Mesendoderm (in vitro differentiated cells): ENCODE data around the gene CGB1.

Experiments
- DNase-seq: peaks from one replicate; pipeline ENCODE4 v3.0.0; 2013
- H2AK5ac ChIP-seq: 2 replicates; pipeline ENCODE4 v1.6.1; 2013; ENCODE audit warnings: low read length, inconsistent platforms
- H2BK120ac ChIP-seq: 2 replicates; pipeline ENCODE4 v1.6.1; 2013; ENCODE audit warnings: low read depth, mild to moderate bottlenecking, low read length, moderate library complexity, mixed read lengths
- H2BK15ac ChIP-seq: replicated peaks from 2 replicates; pipeline ENCODE4 v1.6.1; 2013; ENCODE audit warnings: low read depth, mild to moderate bottlenecking, moderate library complexity
- H2BK5ac ChIP-seq: 2 replicates; pipeline ENCODE4 v1.6.1; 2013; ENCODE audit warnings: low read length, inconsistent platforms
- H3K18ac ChIP-seq: 2 replicates; pipeline ENCODE4 v1.6.1; 2013; ENCODE audit warnings: mild to moderate bottlenecking, low read length, mixed read lengths
- H3K23ac ChIP-seq: one replicate; pipeline ENCODE4 v1.6.1; 2013; ENCODE audit warnings: low read length
- H3K27ac ChIP-seq: 2 replicates; pipeline ENCODE4 v1.5.1; 2013; ENCODE audit warnings: low read depth, mild to moderate bottlenecking, inconsistent platforms, low read length, moderate library complexity
- H3K27me3 ChIP-seq: 2 replicates; pipeline ENCODE4 v1.6.1; 2013; ENCODE audit warnings: low read length, control low read depth, mild to moderate bottlenecking, inconsistent platforms; ENCODE audit not compliant: insufficient read depth, poor library complexity
- H3K36me3 ChIP-seq: 2 replicates; pipeline ENCODE4 v1.6.1; 2013; ENCODE audit warnings: low read length, inconsistent platforms; ENCODE audit not compliant: control insufficient read depth, insufficient read depth
- H3K4ac ChIP-seq: one replicate; pipeline ENCODE4 v1.6.1; 2013; ENCODE audit warnings: low read depth, mild to moderate bottlenecking, low read length, moderate library complexity
- H3K4me1 ChIP-seq: 2 replicates; pipeline ENCODE4 v1.6.1; 2013; ENCODE audit warnings: low read depth, low read length, inconsistent platforms; ENCODE audit not compliant: control insufficient read depth
- H3K4me2 ChIP-seq: 2 replicates; pipeline ENCODE4 v1.6.1; 2013; ENCODE audit warnings: low read length
- H3K4me3 ChIP-seq: 2 replicates; pipeline ENCODE4 v1.5.1; 2013; ENCODE audit warnings: mild to moderate bottlenecking, low read length
- H3K56ac ChIP-seq: one replicate; pipeline ENCODE4 v1.6.1; 2013; ENCODE audit warnings: low read length
- H3K79me1 ChIP-seq: 2 replicates; pipeline ENCODE4 v1.6.1; 2013; ENCODE audit warnings: low read length, inconsistent platforms
- H3K79me2 ChIP-seq: 2 replicates; pipeline ENCODE4 v1.6.1; 2013; ENCODE audit warnings: mild to moderate bottlenecking, low read length; ENCODE audit not compliant: control insufficient read depth, insufficient read depth
- H3K9ac ChIP-seq: 2 replicates; pipeline ENCODE4 v1.6.1; 2013; ENCODE audit warnings: low read length, inconsistent platforms
- H4K5ac ChIP-seq: one replicate; pipeline ENCODE4 v1.6.1; 2013; ENCODE audit warnings: low read length
- H4K8ac ChIP-seq: one replicate; pipeline ENCODE4 v1.6.1; 2013; ENCODE audit warnings: low read depth, mild to moderate bottlenecking, control low read depth, low read length, moderate library complexity
- WGBS: extraction: QIAGEN DNeasy Blood & Tissue Kit; methylation state at CpG from one replicate; pipeline ENCODE4 v1.1.7; 2013; ENCODE audit warnings: low lambda C conversion rate, missing lambda C conversion rate; ENCODE audit not compliant: insufficient coverage; ENCODE audit errors: extremely low coverage; 5-methylcytosine and 5-hydroxymethylcytosine counted together

Gene CGB1

GRCh38 chr19:49064029-49064629 is 27.4 kb upstream of the CGB1 start:
- H3K56ac ChIP-seq: peak overlapping the region; percentile 60
- no peak overlapping the region for H2BK120ac ChIP-seq
- H3K36me3 ChIP-seq: no peaks in the 10 kb centered on the region
- H3K4me1 ChIP-seq: peaks cover 6% of the 10 kb centered on the region
- peak overlapping the region; percentile 24 for H2AK5ac ChIP-seq
- no peak overlapping the region for H2BK5ac ChIP-seq
- no peak overlapping the region for H3K27ac ChIP-seq
- H3K4me2 ChIP-seq: no peak overlapping the region
- no peaks in the 10 kb centered on the region for H3K79me1 ChIP-seq
- H2BK15ac ChIP-seq: no peak overlapping the region
- no CpG with 5 or more reads among the region's 10 CpGs for WGBS
- no peak overlapping the region for H3K18ac ChIP-seq
- no peak overlapping the region for H4K5ac ChIP-seq
- peak; percentile 29 for DNase-seq
- no peak overlapping the region for H3K4me3 ChIP-seq
- no peak overlapping the region for H4K8ac ChIP-seq
- H3K23ac ChIP-seq: no peak overlapping the region
- H3K9ac ChIP-seq: peak overlapping the region; percentile 50
- H3K4ac ChIP-seq: no peak overlapping the region
- H3K79me2 ChIP-seq: no peaks in the 10 kb centered on the region
- H3K27me3 ChIP-seq: no peaks in the 10 kb centered on the region

- Histone ChIP-seq H2BK5ac (no peak overlapping the region), H3K4me3 (no peak overlapping the region), H3K4me1 (peaks cover 6% of the 10 kb centered on the region), H2AK5ac (no peak overlapping the region), H3K56ac (no peak overlapping the region), H3K9ac (no peak overlapping the region), H3K36me3 (no peaks in the 10 kb centered on the region), H3K27me3 (peaks cover 2% of the 10 kb centered on the region), H3K4me2 (no peak overlapping the region), H3K23ac (no peak overlapping the region), H3K79me2 (no peaks in the 10 kb centered on the region), H2BK120ac (no peak overlapping the region), H4K5ac (no peak overlapping the region), H3K79me1 (no peaks in the 10 kb centered on the region), H2BK15ac (no peak overlapping the region), H3K27ac (no peak overlapping the region), H4K8ac (no peak overlapping the region), H3K4ac (no peak overlapping the region), H3K18ac (no peak overlapping the region)
- WGBS: no CpG with 5 or more reads among the region's 25 CpGs
- DNase-seq: no peak
Observed at GRCh38 chr19:49061445-49061844, 24.8 kb upstream of the CGB1 start.

GRCh38 chr19:49061000-49061399 is 24.3 kb upstream of the CGB1 start:
- DNase-seq: no peak
- H3K36me3 ChIP-seq: no peaks in the 10 kb centered on the region
- no peaks in the 10 kb centered on the region for H3K79me1 ChIP-seq
- no peak overlapping the region for H3K4ac ChIP-seq
- no peak overlapping the region for H3K9ac ChIP-seq
- peaks cover 6% of the 10 kb centered on the region for H3K4me1 ChIP-seq
- H4K5ac ChIP-seq: no peak overlapping the region
- no peak overlapping the region for H2AK5ac ChIP-seq
- H2BK15ac ChIP-seq: no peak overlapping the region
- H3K79me2 ChIP-seq: no peaks in the 10 kb centered on the region
- no peak overlapping the region for H3K27ac ChIP-seq
- H3K4me3 ChIP-seq: no peak overlapping the region
- no CpG with 5 or more reads among the region's 2 CpGs for WGBS
- no peak overlapping the region for H3K23ac ChIP-seq
- no peak overlapping the region for H3K4me2 ChIP-seq
- no peak overlapping the region for H3K18ac ChIP-seq
- no peak overlapping the region for H4K8ac ChIP-seq
- no peak overlapping the region for H2BK120ac ChIP-seq
- H3K56ac ChIP-seq: no peak overlapping the region
- H3K27me3 ChIP-seq: peaks cover 2% of the 10 kb centered on the region
- no peak overlapping the region for H2BK5ac ChIP-seq

GRCh38 chr19:49059053-49059452 is 22.4 kb upstream of the CGB1 start:
- Histone ChIP-seq H2BK120ac (no peak overlapping the region), H3K56ac (no peak overlapping the region), H3K4ac (no peak overlapping the region), H3K79me1 (no peaks in the 10 kb centered on the region), H3K4me3 (no peak overlapping the region), H2AK5ac (no peak overlapping the region), H3K36me3 (no peaks in the 10 kb centered on the region), H3K4me1 (no peaks in the 10 kb centered on the region), H3K9ac (no peak overlapping the region), H3K27ac (no peak overlapping the region), H4K8ac (no peak overlapping the region), H3K18ac (no peak overlapping the region), H3K4me2 (no peak overlapping the region), H4K5ac (no peak overlapping the region), H3K27me3 (peaks cover 2% of the 10 kb centered on the region), H3K79me2 (no peaks in the 10 kb centered on the region), H2BK5ac (no peak overlapping the region), H2BK15ac (no peak overlapping the region), H3K23ac (no peak overlapping the region)
- DNase-seq: no peak
- no CpG with 5 or more reads among the region's 9 CpGs for WGBS

- no peak overlapping the region for H3K56ac ChIP-seq
- no peaks in the 10 kb centered on the region for H3K4me1 ChIP-seq
- H2BK5ac ChIP-seq: no peak overlapping the region
- H3K4me3 ChIP-seq: no peak overlapping the region
- H3K9ac ChIP-seq: no peak overlapping the region
- peaks cover 2% of the 10 kb centered on the region for H3K27me3 ChIP-seq
- WGBS: no CpG with 5 or more reads among the region's 10 CpGs
- H4K8ac ChIP-seq: no peak overlapping the region
- no peak overlapping the region for H2BK120ac ChIP-seq
- DNase-seq: peak; percentile 41
- no peaks in the 10 kb centered on the region for H3K79me1 ChIP-seq
- H3K79me2 ChIP-seq: no peaks in the 10 kb centered on the region
- H2AK5ac ChIP-seq: no peak overlapping the region
- no peak overlapping the region for H3K4ac ChIP-seq
- no peak overlapping the region for H3K27ac ChIP-seq
- H3K18ac ChIP-seq: no peak overlapping the region
- no peak overlapping the region for H2BK15ac ChIP-seq
- no peaks in the 10 kb centered on the region for H3K36me3 ChIP-seq
- H3K23ac ChIP-seq: no peak overlapping the region
- H4K5ac ChIP-seq: no peak overlapping the region
- no peak overlapping the region for H3K4me2 ChIP-seq
Observed at GRCh38 chr19:49058562-49058961, 21.9 kb upstream of the CGB1 start.

- Histone ChIP-seq H3K4me2 (peak within 1 kb of the TSS; percentile 38), H3K27me3 (peaks cover 2% of the 10 kb centered on the region), H2BK5ac (no peak within 1 kb of the TSS), H3K79me2 (no peaks in the 10 kb centered on the region), H3K4me3 (no peak within 1 kb of the TSS), H3K9ac (peak within 1 kb of the TSS; percentile 65), H4K8ac (no peak within 1 kb of the TSS), H3K18ac (no peak within 1 kb of the TSS), H2BK120ac (no peak within 1 kb of the TSS), H3K56ac (peak within 1 kb of the TSS; percentile 84), H3K4me1 (no peaks in the 10 kb centered on the region), H3K23ac (no peak within 1 kb of the TSS), H2BK15ac (no peak within 1 kb of the TSS), H3K4ac (no peak within 1 kb of the TSS), H4K5ac (no peak within 1 kb of the TSS), H3K27ac (no peak within 1 kb of the TSS), H2AK5ac (no peak within 1 kb of the TSS), H3K36me3 (no peaks in the 10 kb centered on the region), H3K79me1 (no peaks in the 10 kb centered on the region)
- no CpG with 5 or more reads among the region's 38 CpGs for WGBS
- DNase-seq: peak; percentile 69
Observed at GRCh38 chr19:49057636-49058234, 21.0 kb upstream of the CGB1 start, which contains the start of gene CGB7. CGB7 (minus strand) TSS chr19:49057749; CDS start chr19:49055375, 2,374 bp downstream.
